SK-N-SH (cell line): ENCODE data around the gene NRCAM. TPM values are rescaled to one million over a fixed set of nuclear protein-coding genes. Genes with fewer than 3 reads are reported as not detected.
"Not testable (repeated sequence)": the region's sequence is repeated elsewhere in the genome, so short reads cannot be mapped to it uniquely, and the experiment has no call there.

Experiments used
- CTCF ChIA-PET: fragments of 300-600, 350-600 bp; formaldehyde crosslinking; extraction: SDS; loops from one replicate; lab custom pipeline; 2021; lab: Yijun Ruan, JAX
- POLR2A ChIA-PET: fragments of 350-600 bp; sonication (Branson Sonifier 250); formaldehyde crosslinking; extraction: SDS; loops from one replicate; lab custom pipeline; 2020; ENCODE audit warnings: antibody characterized with exemption, inconsistent platforms; lab: Yijun Ruan, JAX
- DNase-seq: peaks from one replicate; pipeline ENCODE4 v3.0.0; 2012
- H2AFZ ChIP-seq: fragments of 200-600 bp; sonication (generic); 2 replicates; pipeline ENCODE4 v1.8.1; 2016; ENCODE audit warnings: antibody characterized with exemption, mild to moderate bottlenecking, low read depth
- H3F3A ChIP-seq: fragments of 200-600 bp; sonication (generic); replicated peaks from 2 replicates; pipeline ENCODE3; 2016; ENCODE audit warnings: antibody characterized with exemption, mild to moderate bottlenecking; ENCODE audit not compliant: insufficient read depth
- H3K27ac ChIP-seq, 2 experiments: fragments of 200-500 bp in 1 of 2; fragments of 200-600 bp in 1 of 2; sonication (Bioruptor generic) in 1 of 2; sonication (generic), shearing (Covaris generic) in 1 of 2; 2 replicates each; pipeline versions ENCODE4 v1.5.1 to v1.6.1; 2014 to 2016; ENCODE audit warnings: low read depth in 2 of 2, inconsistent platforms in 1 of 2, low read length in 1 of 2, mild to moderate bottlenecking in 1 of 2, mixed read lengths in 1 of 2
- H3K27me3 ChIP-seq: fragments of 200-600 bp; sonication (generic), shearing (Covaris generic); 2 replicates; pipeline ENCODE4 v1.6.1; 2016; ENCODE audit warnings: mixed run types; ENCODE audit not compliant: insufficient read depth
- H3K36me3 ChIP-seq, 2 experiments: fragments of 200-500 bp in 1 of 2; fragments of 200-600 bp in 1 of 2; sonication (Bioruptor generic) in 1 of 2; sonication (generic) in 1 of 2; replicated peaks in 1 of 2; 2 replicates each; pipeline versions ENCODE3 to v1.5.1; 2014 to 2016; ENCODE audit warnings: low read length in 1 of 2, mild to moderate bottlenecking in 1 of 2; ENCODE audit not compliant: insufficient read depth in 2 of 2, control insufficient read depth in 1 of 2
- H3K4me1 ChIP-seq, 2 experiments: fragments of 200-500 bp in 1 of 2; fragments of 200-600 bp in 1 of 2; sonication (Bioruptor generic) in 1 of 2; sonication (generic), shearing (Covaris generic) in 1 of 2; 2 replicates each; pipeline versions ENCODE4 v1.5.1 to v1.6.1; 2014 to 2016; ENCODE audit warnings: low read depth in 1 of 2, low read length in 1 of 2, mixed run types in 1 of 2; ENCODE audit not compliant: insufficient read depth in 2 of 2, control insufficient read depth in 1 of 2
- H3K4me2 ChIP-seq: fragments of 200-600 bp; sonication (generic), shearing (Covaris generic); 2 replicates; pipeline ENCODE4 v1.6.1; 2017; ENCODE audit warnings: mixed run types
- H3K4me3 ChIP-seq, 2 experiments: fragments of 200-500 bp in 1 of 2; fragments of 200-600 bp in 1 of 2; sonication (Bioruptor generic) in 1 of 2; sonication (generic), shearing (Covaris generic) in 1 of 2; 2 replicates each; pipeline versions ENCODE4 v1.5.1 to v1.8.1; 2014 to 2016; ENCODE audit warnings: low read depth in 2 of 2, inconsistent platforms in 1 of 2, low read length in 1 of 2, mild to moderate bottlenecking in 1 of 2, mixed read lengths in 1 of 2, moderate library complexity in 1 of 2
- H3K79me2 ChIP-seq: fragments of 200-600 bp; sonication (generic); 2 replicates; pipeline ENCODE4 v1.8.1; 2017; ENCODE audit warnings: mild to moderate bottlenecking; ENCODE audit not compliant: insufficient read depth
- H3K9ac ChIP-seq: fragments of 200-600 bp; sonication (generic); 2 replicates; pipeline ENCODE4 v1.6.1; 2017; ENCODE audit warnings: mixed run types
- H3K9me2 ChIP-seq: fragments of 200-600 bp; sonication (generic); 2 replicates; pipeline ENCODE4 v1.6.1; 2017; ENCODE audit warnings: mixed run types
- H3K9me3 ChIP-seq: fragments of 200-600 bp; sonication (generic); 2 replicates; pipeline ENCODE4 v1.6.1; 2017; ENCODE audit warnings: mixed run types, mild to moderate bottlenecking, moderate library complexity
- H4K20me1 ChIP-seq: fragments of 200-600 bp; sonication (generic); 2 replicates; pipeline ENCODE4 v1.6.1; 2017; ENCODE audit warnings: mild to moderate bottlenecking, mixed run types; ENCODE audit not compliant: insufficient read depth
- CHD2 ChIP-seq: fragments of 150-350 bp; IDR thresholded peaks from 2 replicates; pipeline ENCODE4 v1.6.1; 2018; ENCODE audit warnings: low read length; ENCODE audit not compliant: partially characterized antibody
- FOXM1 ChIP-seq: IDR thresholded peaks from 2 replicates; pipeline ENCODE4 v1.4.0; 2012; ENCODE audit warnings: low read depth, mild to moderate bottlenecking
- MEF2A ChIP-seq: IDR thresholded peaks from 2 replicates; pipeline ENCODE4 v1.4.0; 2012; ENCODE audit warnings: low read depth, borderline replicate concordance
- PBX3 ChIP-seq: IDR thresholded peaks from 2 replicates; pipeline ENCODE4; 2012
- POLR2AphosphoS5 ChIP-seq: IDR thresholded peaks from 2 replicates; pipeline ENCODE4 v1.6.1; 2012; ENCODE audit warnings: low read depth, low read length
- RAD21 ChIP-seq: IDR thresholded peaks from 2 replicates; pipeline ENCODE4 v1.6.1; 2012; ENCODE audit warnings: mild to moderate bottlenecking, low read length
- RCOR1 ChIP-seq: fragments of 150-350 bp; IDR thresholded peaks from 2 replicates; pipeline ENCODE4 v1.6.1; 2017; ENCODE audit warnings: antibody characterized with exemption, low read length
- RFX5 ChIP-seq: IDR thresholded peaks from 2 replicates; pipeline ENCODE4 v1.6.1; 2012; ENCODE audit warnings: mild to moderate bottlenecking, improper control_type of control experiment, low read length
- RXRA ChIP-seq: IDR thresholded peaks from 2 replicates; pipeline ENCODE4 v1.4.0; 2012; ENCODE audit warnings: low read depth, mild to moderate bottlenecking, borderline replicate concordance
- SMC3 ChIP-seq: IDR thresholded peaks from 2 replicates; pipeline ENCODE4 v1.6.1; 2012; ENCODE audit warnings: low read depth, low read length, improper control_type of control experiment
- TAF1 ChIP-seq: IDR thresholded peaks from 2 replicates; pipeline ENCODE4 v1.6.1; 2012; ENCODE audit warnings: low read depth, mild to moderate bottlenecking, low read length, moderate library complexity, borderline replicate concordance
- YY1 ChIP-seq: IDR thresholded peaks from 2 replicates; pipeline ENCODE4 v1.4.0; 2012; ENCODE audit warnings: low read depth, mild to moderate bottlenecking
- WGBS: methylation state at CpG from one replicate; pipeline ENCODE4 v1.1.6; 2017; ENCODE audit warnings: low lambda C conversion rate; 5-methylcytosine and 5-hydroxymethylcytosine counted together
- polyA plus RNA-seq, 3 experiments: library from polyadenylated mRNA; depleted of rRNA; stranded (reverse); fragments of >200 nt; gene quantifications; 2 replicates each; pipeline ENCODE4 v1.2.3, GENCODE V29; 2012
- TF ChIP-seq, protein P1 (sequence below): fragments of 150-350 bp; IDR thresholded peaks from 2 replicates; pipeline ENCODE4 v1.6.1; 2016; ENCODE audit warnings: mild to moderate bottlenecking, low read depth, low read length
- TF ChIP-seq, protein P2 (sequence below): fragments of 150-350 bp; IDR thresholded peaks from 2 replicates; pipeline ENCODE4 v1.6.1; 2017; ENCODE audit warnings: antibody characterized with exemption, low read length, low read depth, borderline replicate concordance

Gene NRCAM
- polyA plus RNA-seq, 1 of the 3 experiments (the other 2 are of a cell fraction), result 1.1 TPM

- TF ChIP-seq FOXM1 (no peak), CHD2 (no peak), YY1 (no peak), TAF1 (no peak), POLR2AphosphoS5 (no peak), MEF2A (no peak), RAD21 (no peak), RCOR1 (no peak), PBX3 (no peak), RXRA (no peak)
- TF ChIP-seq, protein P1, sequence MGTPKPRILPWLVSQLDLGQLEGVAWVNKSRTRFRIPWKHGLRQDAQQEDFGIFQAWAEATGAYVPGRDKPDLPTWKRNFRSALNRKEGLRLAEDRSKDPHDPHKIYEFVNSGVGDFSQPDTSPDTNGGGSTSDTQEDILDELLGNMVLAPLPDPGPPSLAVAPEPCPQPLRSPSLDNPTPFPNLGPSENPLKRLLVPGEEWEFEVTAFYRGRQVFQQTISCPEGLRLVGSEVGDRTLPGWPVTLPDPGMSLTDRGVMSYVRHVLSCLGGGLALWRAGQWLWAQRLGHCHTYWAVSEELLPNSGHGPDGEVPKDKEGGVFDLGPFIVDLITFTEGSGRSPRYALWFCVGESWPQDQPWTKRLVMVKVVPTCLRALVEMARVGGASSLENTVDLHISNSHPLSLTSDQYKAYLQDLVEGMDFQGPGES, result no peak
- TF ChIP-seq, protein P2, sequence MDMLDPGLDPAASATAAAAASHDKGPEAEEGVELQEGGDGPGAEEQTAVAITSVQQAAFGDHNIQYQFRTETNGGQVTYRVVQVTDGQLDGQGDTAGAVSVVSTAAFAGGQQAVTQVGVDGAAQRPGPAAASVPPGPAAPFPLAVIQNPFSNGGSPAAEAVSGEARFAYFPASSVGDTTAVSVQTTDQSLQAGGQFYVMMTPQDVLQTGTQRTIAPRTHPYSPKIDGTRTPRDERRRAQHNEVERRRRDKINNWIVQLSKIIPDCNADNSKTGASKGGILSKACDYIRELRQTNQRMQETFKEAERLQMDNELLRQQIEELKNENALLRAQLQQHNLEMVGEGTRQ, result no peak
- Histone ChIP-seq H3F3A (no peaks in the 10 kb centered on the region), H3K9me2 (no peaks in the 10 kb centered on the region), H3K9ac (no peak overlapping the region), H3K4me3 (no peak overlapping the region), H3K27me3 (no peaks in the 10 kb centered on the region), H3K4me2 (no peak overlapping the region), H4K20me1 (no peaks in the 10 kb centered on the region), H3K9me3 (no peaks in the 10 kb centered on the region), H3K36me3 (peaks cover 0 to 12% of the 10 kb centered on the region in 2 experiments), H3K27ac (no peak overlapping the region), H3K4me1 (no peaks in the 10 kb centered on the region; a peak in 1 of 4 replicates), H3K79me2 (no peaks in the 10 kb centered on the region), H2AFZ (no peak overlapping the region)
- 70% methylated on average over 9 of the region's 9 CpGs for WGBS
- CTCF ChIA-PET, result interaction anchor here (0.7 kb wide), 1 partner anchor 14 kb away, joined by 3 read pairs; no protein-coding TSS in a partner anchor
- POLR2A ChIA-PET, result no interaction called here
- DNase-seq, result no peak
Observed at GRCh38 chr7:108396080-108396479, 60.2 kb downstream of the NRCAM start.

GRCh38 chr7:108395426-108395825, 60.8 kb downstream of the NRCAM start:
- POLR2A ChIA-PET, result no interaction called here
- CTCF ChIA-PET, result interaction anchor here (0.7 to 1.0 kb wide), 2 partner anchors 14 to 59 kb away, joined by 3 read pairs; no protein-coding TSS in a partner anchor
- H3K9me2 ChIP-seq, result no peaks in the 10 kb centered on the region

DNA sequence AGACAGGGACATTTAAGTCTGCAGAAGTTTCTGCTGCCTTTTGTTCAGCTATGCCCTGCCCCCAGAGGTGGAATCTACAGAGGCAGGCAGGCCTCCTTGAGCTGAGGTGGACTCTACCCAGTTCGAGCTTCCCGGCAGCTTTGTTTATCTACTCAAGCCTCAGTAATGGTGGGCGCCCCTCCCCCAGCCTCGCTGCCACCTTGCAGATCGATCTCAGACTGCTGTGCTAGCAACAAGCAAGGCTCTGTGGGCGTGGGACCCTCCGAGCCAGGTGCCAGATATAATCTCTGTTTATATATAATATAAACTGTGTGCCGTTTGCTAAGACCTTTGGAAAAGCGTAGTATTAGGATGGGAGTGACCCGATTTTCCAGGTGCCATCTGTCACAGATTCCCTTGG, 63.1 kb downstream of the NRCAM start:
- H3K4me3 ChIP-seq, H3K27me3 ChIP-seq, H4K20me1 ChIP-seq, H3K9me3 ChIP-seq, H3K79me2 ChIP-seq, DNase-seq, POLR2A ChIA-PET, H3K4me2 ChIP-seq, CTCF ChIA-PET, H2AFZ ChIP-seq, H3K9me2 ChIP-seq, H3F3A ChIP-seq, H3K4me1 ChIP-seq, H3K9ac ChIP-seq, H3K27ac ChIP-seq: not testable (repeated sequence)
- 79% methylated on average over 8 of the region's 10 CpGs for WGBS
- peaks cover 0 to 12% of the 10 kb centered on the region in 2 experiments for H3K36me3 ChIP-seq

More at GRCh38 chr7:108395426-108395825, 60.8 kb downstream of the NRCAM start:
- no peaks in the 10 kb centered on the region for H3K79me2 ChIP-seq
- no peaks in the 10 kb centered on the region for H4K20me1 ChIP-seq
- no peak overlapping the region for H3K4me2 ChIP-seq
- no peaks in the 10 kb centered on the region for H3K9me3 ChIP-seq
- peaks cover 0 to 12% of the 10 kb centered on the region in 2 experiments for H3K36me3 ChIP-seq
- no peaks in the 10 kb centered on the region; a peak in 1 of 4 replicates for H3K4me1 ChIP-seq
- H3K27me3 ChIP-seq, result no peaks in the 10 kb centered on the region
- H3K27ac ChIP-seq, result no peak overlapping the region
- H3F3A ChIP-seq, result no peaks in the 10 kb centered on the region
- no peak for TF ChIP-seq RAD21
- no peak for TF ChIP-seq RFX5
- no peak for TF ChIP-seq YY1
- no peak for TF ChIP-seq CHD2
- TF ChIP-seq SMC3, result no peak
- no peak for TF ChIP-seq RXRA
- H3K9ac ChIP-seq, result no peak overlapping the region
- H2AFZ ChIP-seq, result no peak overlapping the region
- no peak for DNase-seq
- no peak overlapping the region for H3K4me3 ChIP-seq

GRCh38 chr7:108387686-108388085, 68.5 kb downstream of the NRCAM start:
- H3K4me3 ChIP-seq, H3K9me3 ChIP-seq, DNase-seq, H3K79me2 ChIP-seq, H3K4me1 ChIP-seq, H3K36me3 ChIP-seq, CTCF ChIA-PET, H3K9ac ChIP-seq, H3K27ac ChIP-seq, H4K20me1 ChIP-seq, H3K4me2 ChIP-seq, H2AFZ ChIP-seq, POLR2A ChIA-PET, H3K9me2 ChIP-seq, H3F3A ChIP-seq, H3K27me3 ChIP-seq: not testable (repeated sequence)
- 57% methylated on average over 2 of the region's 2 CpGs for WGBS
